Hindlimb muscle (tissue), 1 donor: ENCODE data around the gene WDR93. TPM values are rescaled to one million over a fixed set of nuclear protein-coding genes. Genes with fewer than 3 reads are reported as not detected.
A peak's percentile ranks its signal among the peaks of the same experiment; 100 is the strongest.
"Not testable (repeated sequence)": the region's sequence is repeated elsewhere in the genome, so short reads cannot be mapped to it uniquely, and the experiment has no call there.

Experiments used
- DNase-seq: peaks from one replicate; pipeline ENCODE4 v3.0.0-alpha.2; 2013
- polyA plus RNA-seq: library from polyadenylated mRNA; unstranded; fragments of 120-200 nt; gene quantifications from one replicate; pipeline ENCODE4 v1.2.1, GENCODE V29; 2013; ENCODE audit not compliant: insufficient read length

WDR93 gene
- polyA plus RNA-seq, 1 donor = 0.14 TPM

DNA sequence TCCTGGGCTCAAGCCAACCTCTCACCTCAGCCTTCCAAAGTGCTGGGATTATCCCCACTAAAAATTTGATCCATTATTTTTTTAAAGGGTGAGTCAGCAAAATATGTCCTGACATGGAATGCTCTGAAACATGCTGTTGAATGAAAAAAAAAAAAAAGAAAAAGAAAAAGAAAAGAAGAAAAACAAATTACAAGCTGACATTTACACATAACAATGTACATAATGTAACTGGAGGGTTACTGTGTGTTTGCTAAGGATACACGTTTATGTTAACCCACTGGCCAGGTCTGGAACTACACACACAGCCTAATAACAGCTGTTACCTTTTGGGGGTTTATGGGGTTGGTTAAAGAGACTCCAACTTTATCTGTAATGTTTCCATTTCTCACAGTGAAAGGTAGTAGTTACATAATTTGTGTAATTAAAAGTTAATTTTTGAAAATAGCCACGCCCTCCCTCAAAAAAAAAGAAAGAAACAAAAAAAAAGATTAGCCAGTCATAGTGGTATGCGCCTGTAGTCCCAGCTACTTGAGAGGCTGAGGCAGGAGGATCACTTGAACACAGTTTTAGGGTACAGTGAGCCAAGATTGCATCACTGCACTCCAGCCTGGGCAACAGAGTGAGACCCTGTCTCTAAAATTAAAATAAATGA lies 82.4 kb downstream of the WDR93 start:
- DNase-seq = no peak

DNA sequence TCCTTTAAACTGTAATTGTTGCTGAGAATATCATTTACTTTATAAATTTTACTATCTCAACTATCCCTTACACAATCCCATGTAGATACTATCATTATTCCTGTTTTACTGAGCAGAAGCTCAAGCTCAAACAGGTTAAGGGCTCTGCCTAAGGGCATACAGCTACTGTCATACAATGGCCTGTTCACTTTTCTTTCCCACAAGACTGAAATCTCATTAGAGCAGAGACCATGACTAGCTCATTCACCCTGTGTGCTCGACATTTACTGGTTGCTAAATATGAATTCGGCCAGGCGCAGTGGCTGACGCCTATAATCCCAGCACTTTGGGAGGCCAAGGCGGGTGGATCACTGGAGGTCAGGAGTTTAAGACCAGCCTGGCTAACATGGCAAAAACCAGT lies 83.9 kb downstream of the WDR93 start:
- no peak for DNase-seq

DNA sequence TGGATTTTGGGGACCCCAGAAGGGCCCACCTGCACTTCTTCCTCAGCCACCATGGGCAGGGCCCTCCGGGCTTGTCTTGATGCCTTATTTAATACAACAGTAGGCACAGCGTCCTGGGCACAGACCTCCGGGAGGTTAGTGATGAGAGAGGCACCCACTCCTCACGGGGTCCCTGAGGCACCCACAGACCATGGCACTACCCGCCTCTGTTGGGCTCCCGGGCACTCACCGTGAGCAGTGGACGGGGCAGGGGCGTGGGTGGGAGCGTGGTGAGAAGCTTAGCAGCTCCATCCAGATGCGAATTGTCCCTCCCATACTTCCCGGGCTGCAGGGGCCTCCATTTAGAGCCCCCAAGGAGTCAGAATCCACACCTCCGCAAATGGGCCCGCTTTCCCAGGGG lies 85.2 kb downstream of the WDR93 start:
- DNase-seq = no peak

DNA sequence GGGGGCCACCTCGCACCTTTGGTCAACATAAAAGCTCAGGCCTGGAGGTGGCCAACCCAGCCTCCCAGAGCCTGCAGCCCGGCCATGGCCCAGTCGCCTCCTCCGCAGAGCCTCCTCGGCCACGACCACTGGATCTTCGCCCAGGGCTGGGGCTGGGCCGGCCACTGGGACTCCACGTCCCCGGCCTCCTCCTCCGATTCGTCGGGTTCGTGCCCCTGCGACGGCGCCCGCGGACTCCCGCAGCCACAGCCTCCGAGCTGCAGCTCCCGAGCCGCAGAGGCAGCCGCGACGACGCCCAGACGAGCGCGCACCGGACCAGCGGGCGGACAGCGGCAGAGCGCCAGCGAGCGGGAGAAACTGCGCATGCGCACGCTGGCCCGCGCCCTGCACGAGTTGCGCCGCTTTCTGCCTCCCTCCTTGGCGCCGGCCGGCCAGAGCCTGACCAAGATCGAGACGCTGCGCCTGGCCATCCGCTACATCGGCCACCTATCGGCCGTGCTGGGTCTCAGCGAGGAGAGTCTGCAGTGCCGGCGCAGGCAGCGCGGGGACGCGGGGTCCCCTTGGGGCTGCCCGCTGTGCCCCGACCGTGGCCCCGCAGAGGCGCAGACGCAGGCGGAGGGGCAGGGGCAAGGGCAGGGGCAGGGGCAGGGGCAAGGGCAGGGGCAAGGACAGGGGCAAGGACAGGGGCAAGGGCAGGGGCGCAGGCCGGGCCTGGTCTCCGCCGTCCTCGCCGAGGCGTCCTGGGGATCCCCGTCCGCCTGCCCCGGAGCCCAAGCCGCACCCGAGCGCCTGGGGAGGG lies 85.9 kb downstream of the WDR93 start, which contains the start of gene MESP2:
Gene MESP2, plus strand, starts transcription at position 59 of the 799 bp plus-strand sequence. Its CDS starts 26 bp downstream, at position 85.
- DNase-seq = peak; percentile 91

DNA sequence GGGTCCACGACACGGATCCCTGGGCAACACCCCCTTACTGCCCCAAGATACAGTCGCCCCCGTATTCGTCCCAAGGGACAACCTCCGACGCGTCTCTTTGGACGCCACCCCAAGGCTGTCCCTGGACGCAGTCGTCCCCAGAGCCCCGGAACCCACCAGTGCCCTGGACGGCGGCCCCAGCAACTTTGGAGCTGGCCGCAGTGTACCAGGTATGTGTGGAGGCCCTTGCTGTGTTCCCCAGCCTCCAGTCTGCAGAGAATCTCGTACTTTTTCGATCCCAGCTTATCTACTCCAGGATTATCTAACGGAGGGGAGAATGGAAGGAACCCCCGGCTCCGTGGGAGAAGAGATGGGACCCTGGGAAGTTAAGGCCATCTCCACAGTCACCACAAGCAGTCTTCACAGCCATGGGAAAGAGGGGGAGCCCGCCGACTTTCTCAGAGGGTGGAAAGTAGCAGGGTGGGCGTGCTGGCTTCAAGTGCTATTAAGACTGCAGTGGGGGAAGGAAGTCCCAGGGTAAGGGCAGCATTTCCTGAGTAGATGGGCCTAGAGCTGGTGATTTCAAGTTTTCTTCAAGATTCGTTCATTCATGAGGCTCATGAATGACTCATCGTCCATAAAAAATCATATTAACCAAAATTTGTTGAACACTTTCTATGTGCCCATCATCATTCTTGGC lies 86.6 kb downstream of the WDR93 start:
- DNase-seq = no peak

DNA sequence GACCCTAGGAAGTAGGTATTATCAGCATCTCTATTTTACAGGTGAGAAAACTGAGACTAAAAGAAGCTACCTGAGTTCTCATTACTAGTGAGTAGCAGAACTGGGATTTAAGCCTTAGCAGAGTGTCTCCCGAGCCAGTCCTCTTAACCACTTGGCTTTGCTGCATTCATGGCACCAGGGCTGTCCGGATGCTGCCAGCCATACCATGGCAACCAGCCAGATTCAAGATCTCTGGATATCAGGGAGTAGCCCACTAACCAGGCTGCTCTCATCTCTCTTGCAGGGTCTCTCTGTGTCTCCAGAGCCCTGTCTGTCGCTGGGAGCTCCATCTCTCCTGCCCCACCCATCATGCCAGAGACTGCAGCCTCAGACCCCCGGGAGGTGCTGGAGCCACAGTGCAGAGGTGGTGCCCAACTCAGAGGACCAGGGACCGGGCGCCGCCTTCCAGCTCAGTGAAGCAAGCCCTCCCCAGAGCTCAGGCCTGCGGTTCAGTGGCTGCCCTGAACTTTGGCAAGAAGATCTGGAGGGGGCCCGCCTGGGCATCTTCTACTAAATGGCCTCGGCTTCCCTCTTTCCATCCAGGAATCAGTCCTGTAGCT lies 87.3 kb downstream of the WDR93 start:
- DNase-seq = no peak

DNA sequence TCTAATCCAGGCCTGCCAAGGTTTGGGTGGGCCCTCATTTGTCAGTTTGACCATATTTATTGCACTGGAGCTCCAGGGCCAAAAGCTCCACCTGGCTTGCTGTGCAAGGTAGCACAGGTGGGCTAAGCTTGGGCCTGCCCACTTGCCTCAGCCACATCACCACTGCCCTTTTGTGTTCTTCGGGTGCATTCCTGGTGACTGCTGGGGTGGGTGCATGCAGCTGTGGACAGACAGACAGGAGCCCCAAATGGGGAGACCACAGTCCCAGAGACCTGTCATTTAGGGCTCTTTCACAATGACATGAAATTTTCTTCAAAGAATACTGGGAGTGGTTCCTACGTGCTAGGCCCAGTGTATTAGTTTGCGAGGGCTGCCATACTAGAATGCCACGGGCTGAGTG lies 88.2 kb downstream of the WDR93 start:
- DNase-seq = no peak

DNA sequence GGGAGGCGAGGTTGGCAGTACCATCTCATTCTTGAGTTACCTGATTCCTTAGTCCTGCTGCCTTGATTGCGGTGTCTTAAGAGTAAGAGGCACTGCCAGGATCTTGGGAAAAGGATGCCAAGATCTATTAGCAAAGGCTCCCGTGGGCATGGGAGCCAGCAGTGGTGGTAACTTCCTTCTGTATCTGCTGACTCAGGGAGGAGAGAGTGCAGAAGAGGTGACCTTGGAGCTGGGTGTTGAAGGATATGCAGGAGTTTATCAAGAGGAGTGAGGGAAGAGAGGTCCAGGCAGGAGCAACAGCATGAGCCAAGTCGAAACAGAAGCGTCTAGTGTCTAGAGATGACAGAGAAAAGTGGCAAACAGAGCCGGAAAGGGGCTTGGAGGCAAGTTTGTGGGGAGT lies 90.0 kb downstream of the WDR93 start:
- DNase-seq = no peak

DNA sequence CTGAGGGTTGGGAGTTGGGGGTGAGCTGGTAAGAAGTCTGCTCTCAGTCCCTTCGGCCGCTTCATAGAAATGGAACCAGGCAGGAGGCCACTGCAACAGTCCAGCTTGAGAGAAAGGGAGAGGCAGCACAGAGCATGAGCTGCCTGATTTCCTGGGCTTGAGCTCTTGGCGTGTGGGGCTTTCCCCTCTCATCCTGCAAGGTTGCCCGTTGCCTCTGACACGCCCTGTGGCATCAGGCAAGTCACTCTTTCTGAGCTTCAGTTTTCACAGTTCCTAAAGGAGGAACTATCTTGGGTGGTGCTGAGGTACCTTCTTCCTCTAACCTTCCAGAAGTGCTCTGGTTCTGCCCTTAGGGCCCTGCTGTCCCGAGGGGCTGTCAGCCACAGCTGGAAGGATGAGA lies 90.4 kb downstream of the WDR93 start:
- no peak for DNase-seq

DNA sequence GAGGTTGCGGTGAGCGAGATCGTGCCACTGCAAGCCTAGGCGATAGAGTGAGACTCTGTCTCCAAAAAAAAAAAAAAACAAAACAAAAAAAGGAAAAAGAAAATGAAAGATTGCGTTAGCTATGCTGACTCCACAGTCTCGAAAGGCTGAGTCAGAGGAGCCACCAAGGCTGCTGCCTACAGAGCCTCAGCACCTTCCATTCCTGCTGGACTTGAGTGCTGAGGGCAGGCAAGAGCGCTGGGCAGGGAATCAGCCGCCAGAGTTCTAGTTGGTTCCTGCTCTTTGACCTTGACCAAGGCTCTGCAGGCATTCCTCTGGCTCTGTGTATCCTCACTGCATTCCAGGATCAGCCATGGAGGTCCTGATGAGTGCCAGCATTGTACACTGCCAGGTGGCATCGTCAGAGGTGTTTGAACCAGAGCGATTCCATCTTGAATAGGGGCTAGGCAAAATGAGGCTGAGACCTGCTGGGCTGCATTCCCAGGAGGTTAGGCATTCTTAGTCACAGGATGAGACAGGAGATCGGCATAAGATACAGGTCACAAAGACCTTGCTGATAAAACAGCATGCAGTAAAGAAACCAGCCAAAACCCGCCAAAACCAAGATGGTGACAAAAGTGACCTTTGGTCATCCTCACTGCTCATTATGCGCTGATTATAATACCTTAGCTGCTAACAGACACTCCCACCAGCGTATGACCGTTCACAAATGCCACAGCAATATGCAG lies 91.4 kb downstream of the WDR93 start:
- no peak for DNase-seq

DNA sequence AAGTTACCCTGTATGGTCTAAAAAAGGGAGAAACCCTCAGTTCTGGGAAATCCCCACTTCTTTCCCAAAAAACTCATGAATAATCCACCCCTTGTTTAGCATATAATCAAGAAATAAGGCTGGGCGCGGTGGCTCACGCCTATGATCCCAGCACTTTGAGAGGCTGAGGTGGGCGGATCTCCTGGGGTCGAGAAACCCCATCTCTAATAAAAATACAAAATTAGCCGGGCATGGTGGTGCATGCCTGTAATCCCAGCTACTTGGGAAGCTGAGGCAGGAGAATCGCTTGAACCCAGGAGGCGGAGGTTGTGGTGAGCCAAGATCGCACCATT lies 92.0 kb downstream of the WDR93 start:
- not testable (repeated sequence) for DNase-seq

DNA sequence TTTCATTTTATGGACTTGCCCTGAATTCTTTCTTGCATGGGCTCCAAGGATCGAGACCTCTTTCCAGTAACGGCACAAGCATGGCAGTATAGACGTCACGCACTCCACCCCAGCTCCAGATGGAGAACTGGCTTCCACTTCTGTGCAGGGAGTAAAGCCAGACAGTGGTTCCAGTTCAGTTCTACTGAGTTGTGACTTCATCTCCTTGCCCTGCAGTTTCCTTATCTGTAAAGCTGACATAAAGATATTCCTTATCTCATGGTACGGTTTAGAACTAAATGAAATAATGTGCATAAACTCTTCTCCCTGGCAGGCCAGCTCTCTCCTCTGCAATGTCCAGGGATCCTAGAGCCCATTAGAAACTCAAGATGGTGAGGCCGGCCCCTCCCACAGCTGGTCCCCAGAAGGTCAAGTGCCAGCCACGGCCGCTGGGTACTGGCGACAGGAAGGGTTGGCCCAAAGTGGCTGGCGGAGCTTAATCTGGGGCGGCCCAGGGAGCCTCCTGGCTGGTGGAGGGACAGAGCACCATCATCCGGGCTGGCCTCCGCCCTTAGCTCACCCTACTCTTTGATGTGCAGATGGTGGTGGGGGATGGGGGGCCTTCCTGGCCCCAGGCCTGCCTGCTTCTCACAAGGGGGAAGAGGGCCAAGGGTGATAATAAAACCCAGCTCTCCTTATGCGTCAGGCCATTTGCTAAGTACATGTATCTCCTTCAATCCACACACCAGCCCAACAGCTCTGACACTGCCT lies 92.7 kb downstream of the WDR93 start:
- DNase-seq = no peak

DNA sequence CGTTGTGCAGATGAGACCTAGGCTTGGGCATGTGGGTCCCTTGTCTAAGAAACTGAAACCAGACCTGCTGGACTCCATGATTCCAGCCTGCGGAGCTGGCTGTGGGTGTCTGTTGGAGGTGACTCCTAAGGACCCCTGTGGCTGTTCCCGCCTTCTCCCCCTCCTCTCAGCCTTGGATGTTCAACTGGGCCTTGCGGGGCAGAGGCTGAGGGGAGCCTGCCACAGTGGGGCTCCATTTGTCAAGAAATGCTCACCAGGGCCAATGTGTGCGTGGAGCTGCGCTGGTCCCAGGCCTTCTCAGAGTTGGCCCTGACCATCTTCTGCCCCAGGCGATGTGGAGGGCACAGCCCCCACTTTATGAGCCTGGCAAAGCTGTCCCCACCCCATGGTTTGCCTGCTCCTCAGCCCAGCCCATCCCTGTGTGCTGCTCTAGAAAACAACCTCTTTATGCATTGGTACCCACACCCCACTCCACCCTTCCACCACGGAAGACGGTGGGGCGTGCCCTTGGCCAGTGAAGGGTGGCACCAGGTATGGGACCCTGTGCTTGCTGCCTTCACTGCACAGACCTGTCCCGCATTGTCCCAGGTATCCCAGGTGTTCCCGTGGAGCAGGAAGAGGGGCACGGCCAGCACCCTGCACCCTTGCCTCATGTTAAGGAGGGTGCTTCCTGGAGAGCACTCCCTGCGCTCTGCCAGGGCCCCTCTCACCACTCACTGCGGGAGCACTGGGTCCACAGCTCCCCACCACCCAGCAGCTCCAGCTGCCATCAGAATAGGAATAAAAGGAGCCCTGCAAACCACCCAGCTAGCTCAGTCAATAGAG lies 93.5 kb downstream of the WDR93 start:
- no peak for DNase-seq

DNA sequence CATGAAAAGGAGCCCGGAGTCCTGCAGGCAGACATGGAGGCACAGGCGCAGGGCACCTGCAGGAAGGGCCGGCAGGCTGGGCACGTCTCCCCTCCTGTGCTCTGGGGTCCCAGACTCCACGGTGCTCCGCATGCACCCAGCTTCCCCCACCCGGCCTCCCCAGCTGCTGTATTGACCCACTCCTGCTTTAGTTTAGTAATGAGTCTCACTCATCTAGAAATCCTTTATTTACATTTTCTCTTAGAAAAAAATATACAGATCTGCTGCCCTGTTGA lies 94.0 kb downstream of the WDR93 start:
- DNase-seq = no peak

DNA sequence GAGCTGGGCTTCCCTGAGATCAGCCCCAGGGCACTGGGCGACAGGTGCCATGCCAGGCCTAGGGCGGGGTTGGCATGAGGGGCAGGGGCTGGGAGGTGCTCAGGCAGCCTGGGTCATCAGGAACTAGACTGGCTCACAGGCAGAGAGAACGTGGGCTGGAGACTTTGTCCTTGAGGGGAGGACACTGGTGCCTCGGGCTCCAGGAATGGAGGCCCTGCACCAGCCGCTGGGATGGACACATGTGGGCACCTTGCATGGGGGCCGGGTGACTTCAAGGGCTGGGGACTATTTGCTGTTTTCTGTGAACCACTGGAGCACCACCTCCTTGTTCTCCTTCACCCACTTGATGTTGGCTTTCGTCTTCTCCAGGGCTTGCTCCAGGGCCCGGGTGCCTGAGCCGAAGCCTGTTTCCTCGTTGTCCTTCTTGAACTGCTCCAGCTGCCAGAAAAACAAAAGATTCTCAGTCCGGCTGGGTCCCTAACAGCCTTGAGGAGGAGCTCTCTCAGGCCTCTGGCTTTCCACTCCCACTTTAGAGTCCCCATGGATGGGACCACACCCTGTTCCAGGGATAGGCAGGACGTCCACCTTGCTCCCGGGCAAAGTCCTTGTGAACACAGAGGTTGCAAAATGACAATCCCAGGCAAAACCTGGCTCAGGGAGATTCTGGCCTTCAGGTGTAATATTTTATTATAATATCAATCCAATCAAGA lies 94.6 kb downstream of the WDR93 start:
- no peak for DNase-seq

DNA sequence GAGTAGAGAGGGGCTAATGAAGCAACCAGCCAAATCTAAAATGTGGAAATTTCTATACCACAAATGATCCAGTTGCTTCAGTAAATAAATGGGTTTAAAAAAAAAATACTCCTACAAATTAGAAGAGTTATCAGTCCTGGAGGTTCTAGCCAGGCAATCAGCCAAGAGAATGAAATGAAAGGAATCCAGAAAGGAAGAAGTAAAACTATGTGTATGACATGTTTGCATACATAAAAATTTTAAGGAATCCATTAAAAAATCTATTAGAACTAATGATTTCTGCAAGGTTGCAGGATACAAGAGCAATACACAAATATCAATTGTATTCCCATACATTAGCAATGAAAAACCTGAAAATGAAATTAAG lies 95.1 kb downstream of the WDR93 start:
- DNase-seq = no peak

DNA sequence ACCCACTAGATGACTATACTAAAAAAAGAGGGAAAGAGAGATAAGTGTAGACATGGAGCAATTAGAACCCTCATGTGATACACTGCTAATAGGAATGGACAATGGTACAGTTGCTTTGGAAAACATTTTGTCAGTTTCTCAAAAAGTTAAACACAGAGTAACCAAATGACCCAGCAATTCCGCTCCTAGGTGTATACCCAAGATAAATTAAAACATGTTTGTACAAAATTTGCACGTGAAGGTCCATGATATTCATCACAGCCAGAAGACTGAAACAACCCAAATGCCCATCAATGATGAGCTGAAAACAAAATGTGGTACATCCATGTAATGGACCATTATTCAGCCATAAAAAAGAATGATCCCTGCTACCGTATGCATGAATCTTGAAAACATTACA lies 97.3 kb downstream of the WDR93 start:
- no peak for DNase-seq

DNA sequence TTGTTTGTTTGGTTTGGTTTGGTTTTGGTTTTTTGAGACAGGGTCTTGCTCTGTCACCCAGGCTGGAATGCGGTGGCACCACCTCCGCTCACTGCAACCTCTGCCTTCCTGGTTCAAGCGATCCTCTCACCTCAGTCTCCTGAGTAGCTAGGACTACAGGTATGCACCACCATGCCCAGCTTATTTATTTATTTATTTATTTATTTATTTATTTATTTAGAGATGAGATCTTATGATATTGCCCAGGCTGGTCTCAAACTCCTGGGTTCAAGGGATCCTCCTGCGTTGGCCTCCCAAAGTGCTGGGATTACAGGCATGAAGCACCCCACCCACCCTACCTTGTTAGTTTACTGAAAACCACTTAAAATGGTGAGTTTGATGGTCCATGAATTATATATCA lies 98.0 kb downstream of the WDR93 start:
- DNase-seq = not testable (repeated sequence)

DNA sequence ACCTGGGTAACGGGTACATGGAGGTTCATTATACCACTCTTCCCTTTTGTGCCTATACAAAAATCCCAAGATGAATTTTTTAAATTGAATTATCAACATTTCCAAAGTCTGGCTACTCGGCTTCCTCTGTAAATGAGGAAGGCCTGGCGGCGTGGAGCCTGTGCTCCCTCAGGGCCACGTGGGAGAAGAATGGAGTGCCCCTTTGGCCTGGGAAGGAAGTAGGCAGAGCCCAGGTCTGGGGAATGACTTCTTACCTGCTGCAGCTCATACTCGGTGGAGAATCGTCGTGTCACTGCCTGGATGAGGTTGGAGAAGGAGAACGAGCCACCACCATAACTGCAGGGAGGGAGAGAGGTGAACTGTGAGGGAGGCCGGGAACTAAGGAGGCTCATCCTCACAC lies 99.6 kb downstream of the WDR93 start:
- DNase-seq = no peak

DNA sequence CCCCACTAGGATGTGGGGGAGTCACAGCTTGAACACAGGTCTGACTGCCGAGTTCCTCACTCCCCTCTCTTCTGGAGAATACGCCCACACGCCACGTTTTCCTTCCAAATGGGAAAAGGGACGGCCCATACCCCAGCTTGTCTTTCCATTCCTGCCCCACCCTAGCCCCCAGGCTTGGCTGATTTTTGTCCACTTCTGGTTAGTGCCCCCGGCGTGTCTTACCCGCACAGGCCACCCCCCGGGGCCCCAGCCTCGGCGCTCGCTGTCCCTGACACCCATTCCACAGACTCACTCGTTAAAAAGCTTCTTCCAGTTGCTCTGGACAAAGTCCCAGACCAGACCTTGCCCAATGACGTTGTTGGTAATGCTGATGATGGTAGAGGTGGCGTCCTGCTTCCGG lies 100.0 kb downstream of the WDR93 start:
- no peak for DNase-seq
